H9 (cell line): ENCODE data around the gene MRPL53. TPM values are rescaled to one million over a fixed set of nuclear protein-coding genes. Genes with fewer than 3 reads are reported as not detected.

Experiments
- DNase-seq: peaks from one replicate; pipeline ENCODE4 v3.0.0-alpha.2; 2017
- H2AFZ ChIP-seq: one replicate; pipeline ENCODE4 v1.6.1; 2013; ENCODE audit warnings: mild to moderate bottlenecking, low read length, control low read depth, moderate library complexity
- H2AK5ac ChIP-seq: 2 replicates; pipeline ENCODE4 v1.6.1; 2013; ENCODE audit warnings: low read length, control low read depth, mixed read lengths; ENCODE audit not compliant: insufficient read length
- H2BK120ac ChIP-seq: one replicate; pipeline ENCODE4 v1.6.1; 2013; ENCODE audit warnings: low read depth, mild to moderate bottlenecking, low read length, control low read depth, inconsistent platforms; ENCODE audit not compliant: poor library complexity, severe bottlenecking
- H2BK12ac ChIP-seq: 2 replicates; pipeline ENCODE4 v1.6.1; 2013; ENCODE audit warnings: low read length, control low read depth, mixed read lengths, low read depth; ENCODE audit not compliant: insufficient read length
- H2BK15ac ChIP-seq: 2 replicates; pipeline ENCODE4 v1.6.1; 2013; ENCODE audit warnings: low read depth, low read length, control low read depth
- H2BK20ac ChIP-seq: one replicate; pipeline ENCODE4 v1.6.1; 2013; ENCODE audit warnings: low read depth, mild to moderate bottlenecking, low read length, control low read depth, inconsistent platforms; ENCODE audit not compliant: poor library complexity, severe bottlenecking
- H2BK5ac ChIP-seq: 2 replicates; pipeline ENCODE4 v1.6.1; 2013; ENCODE audit warnings: low read length, control low read depth, mixed read lengths; ENCODE audit not compliant: insufficient read length
- H3K14ac ChIP-seq: 2 replicates; pipeline ENCODE4 v1.6.1; 2013; ENCODE audit warnings: low read length, control low read depth; ENCODE audit not compliant: insufficient read depth
- H3K18ac ChIP-seq: 2 replicates; pipeline ENCODE4 v1.6.1; 2013; ENCODE audit warnings: low read depth, mild to moderate bottlenecking, mixed read lengths, low read length, control low read depth; ENCODE audit not compliant: insufficient read length
- H3K23ac ChIP-seq: 2 replicates; pipeline ENCODE4 v1.6.1; 2013; ENCODE audit warnings: low read length, control low read depth, mixed read lengths, low read depth; ENCODE audit not compliant: insufficient read length
- H3K23me2 ChIP-seq: 2 replicates; pipeline ENCODE4 v1.6.1; 2013; ENCODE audit warnings: low read depth, mild to moderate bottlenecking, mixed read lengths, low read length, control low read depth; ENCODE audit not compliant: insufficient read length, poor library complexity, severe bottlenecking
- H3K27ac ChIP-seq: 2 replicates; pipeline ENCODE4 v1.5.1; 2013; ENCODE audit warnings: low read length, control low read depth, mixed read lengths, low read depth; ENCODE audit not compliant: insufficient read length
- H3K27me3 ChIP-seq: 2 replicates; pipeline ENCODE4 v1.6.1; 2013; ENCODE audit warnings: low read length, control low read depth, inconsistent platforms; ENCODE audit not compliant: insufficient read depth
- H3K4ac ChIP-seq: 2 replicates; pipeline ENCODE4 v1.6.1; 2013; ENCODE audit warnings: low read depth, mild to moderate bottlenecking, control low read depth, inconsistent platforms, low read length, moderate library complexity
- H3K4me1 ChIP-seq: 2 replicates; pipeline ENCODE4 v1.6.1; 2013; ENCODE audit warnings: low read length, control low read depth, inconsistent platforms; ENCODE audit not compliant: insufficient read depth
- H3K4me2 ChIP-seq: 2 replicates; pipeline ENCODE4 v1.6.1; 2013; ENCODE audit warnings: low read length, control low read depth, mixed read lengths; ENCODE audit not compliant: insufficient read length, insufficient read depth
- H3K56ac ChIP-seq: 2 replicates; pipeline ENCODE4 v1.6.1; 2013; ENCODE audit warnings: low read depth, mild to moderate bottlenecking, mixed read lengths, low read length, control low read depth; ENCODE audit not compliant: insufficient read length
- H3K79me1 ChIP-seq: 2 replicates; pipeline ENCODE4 v1.6.1; 2013; ENCODE audit warnings: low read depth, mild to moderate bottlenecking, moderate library complexity, low read length, control low read depth, inconsistent platforms; ENCODE audit not compliant: insufficient read depth, poor library complexity, severe bottlenecking
- H3K79me2 ChIP-seq: 2 replicates; pipeline ENCODE4 v1.6.1; 2013; ENCODE audit warnings: low read length, control low read depth, inconsistent platforms; ENCODE audit not compliant: insufficient read depth
- H3K9ac ChIP-seq: 2 replicates; pipeline ENCODE4 v1.6.1; 2013; ENCODE audit warnings: low read length, control low read depth, mixed read lengths; ENCODE audit not compliant: insufficient read length; ENCODE audit errors: extremely low read depth
- H3K9me3 ChIP-seq: one replicate; pipeline ENCODE4 v1.6.1; 2013; ENCODE audit warnings: low read depth, low read length, inconsistent platforms; ENCODE audit not compliant: control insufficient read depth
- H3T11ph ChIP-seq: one replicate; pipeline ENCODE4 v1.6.1; 2013; ENCODE audit warnings: mild to moderate bottlenecking, low read length, control low read depth, inconsistent platforms
- H4K20me1 ChIP-seq: one replicate; pipeline ENCODE4 v1.6.1; 2013; ENCODE audit not compliant: control insufficient read depth, insufficient read length, insufficient read depth
- H4K5ac ChIP-seq: 2 replicates; pipeline ENCODE4 v1.6.1; 2013; ENCODE audit warnings: low read depth, mild to moderate bottlenecking, mixed read lengths, low read length, control low read depth; ENCODE audit not compliant: insufficient read length
- H4K8ac ChIP-seq: replicated peaks from 2 replicates; pipeline ENCODE4 v1.6.1; 2013; ENCODE audit warnings: low read length, control low read depth, mixed read lengths, low read depth; ENCODE audit not compliant: insufficient read length
- H4K91ac ChIP-seq: 2 replicates; pipeline ENCODE4 v1.6.1; 2013; ENCODE audit warnings: low read depth, mild to moderate bottlenecking, moderate library complexity, mixed read lengths, low read length, control low read depth; ENCODE audit not compliant: insufficient read length
- H3K27ac Mint-ChIP-seq, 3 experiments: 2 replicates in 2 of 3; 3 replicates in 1 of 3; pipeline ENCODE4 v1.8.0; 2020 to 2021; ENCODE audit warnings: mixed read lengths in 3 of 3, mild to moderate bottlenecking in 1 of 3, moderate library complexity in 1 of 3
- H3K27me3 Mint-ChIP-seq: 2 replicates; pipeline ENCODE4 v1.8.0; 2021; ENCODE audit warnings: low read depth, mild to moderate bottlenecking, moderate library complexity, mixed read lengths
- H3K36me3 Mint-ChIP-seq, 3 experiments: 2 replicates in 2 of 3; 3 replicates in 1 of 3; pipeline ENCODE4 v1.8.0; 2020 to 2021; ENCODE audit warnings: low read depth in 3 of 3, mixed read lengths in 3 of 3; ENCODE audit not compliant: insufficient read depth in 1 of 3
- H3K4me1 Mint-ChIP-seq, 2 experiments: 2 replicates each; pipeline ENCODE4 v1.8.0; 2020; ENCODE audit warnings: mixed read lengths in 2 of 2
- H3K4me3 Mint-ChIP-seq, 2 experiments: 2 replicates in 1 of 2; 3 replicates in 1 of 2; pipeline ENCODE4 v1.8.0; 2020 to 2021; ENCODE audit warnings: mild to moderate bottlenecking in 2 of 2, mixed read lengths in 2 of 2, moderate library complexity in 1 of 2
- H3K9me3 Mint-ChIP-seq, 2 experiments: 2 replicates in 1 of 2; 3 replicates in 1 of 2; pipeline ENCODE4 v1.8.0; 2020; ENCODE audit warnings: mild to moderate bottlenecking in 2 of 2, mixed read lengths in 2 of 2, moderate library complexity in 1 of 2
- WGBS: extraction: QIAGEN DNeasy Blood & Tissue Kit; methylation state at CpG from one replicate; pipeline ENCODE4 v1.1.7; 2013; ENCODE audit warnings: missing lambda C conversion rate, low lambda C conversion rate, mixed read lengths; ENCODE audit not compliant: insufficient read length; ENCODE audit errors: extremely low coverage; 5-methylcytosine and 5-hydroxymethylcytosine counted together
- total RNA-seq: library from RNA; stranded (reverse); gene quantifications from 2 replicates; pipeline ENCODE4 v1.2.1, GENCODE V29; 2021
- TF ChIP-seq, protein P1 (sequence below): fragments of 200-600 bp; sonication (generic); conservative IDR thresholded peaks from 3 replicates; pipeline ENCODE4 v1.8.0; 2021; ENCODE audit warnings: antibody characterized with exemption, mild to moderate bottlenecking

The MRPL53 gene
- total RNA-seq, 1 experiment from 2014 or later, result 59.5 TPM

DNA sequence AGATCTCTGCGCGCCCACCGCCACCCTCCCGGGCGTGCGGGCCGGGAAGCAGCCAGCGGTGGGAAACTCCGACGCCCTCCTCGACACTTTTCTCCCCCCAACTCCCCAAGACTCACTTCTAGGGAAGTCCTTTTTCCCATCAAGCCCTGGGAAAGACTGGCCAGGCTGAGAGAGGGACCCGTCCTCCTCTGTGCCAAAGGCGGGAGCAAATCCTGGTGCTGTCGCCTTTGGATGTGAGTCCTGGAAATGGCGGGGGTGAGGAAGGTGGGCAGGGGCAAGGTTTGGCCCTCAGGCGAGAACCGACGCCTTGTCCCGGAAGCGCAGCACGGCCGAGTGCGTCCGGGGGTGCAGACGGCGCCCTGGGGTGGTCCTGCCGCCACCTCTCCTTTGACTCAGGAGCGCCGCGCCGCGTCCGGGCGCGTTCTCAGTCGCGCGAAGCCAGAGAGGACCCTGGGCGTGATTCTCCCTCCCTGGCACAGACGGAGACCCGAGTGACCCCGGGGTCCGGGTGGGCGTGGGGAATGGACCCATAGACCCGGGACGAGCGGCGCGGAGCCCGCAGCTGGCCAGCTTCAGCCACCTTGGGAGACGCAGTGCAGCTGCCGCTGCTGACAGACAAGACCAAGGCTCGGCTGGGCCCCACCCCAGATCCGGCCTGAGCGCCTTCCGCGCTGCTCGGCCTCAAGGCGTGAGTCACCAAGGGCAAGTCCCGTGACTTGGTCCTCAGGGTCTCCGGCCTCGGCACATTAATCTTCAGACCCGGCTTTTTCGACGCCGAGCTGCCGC is 30.4 kb upstream of the MRPL53 start:
- Histone ChIP-seq H3K9ac (no peak overlapping the region), H2AFZ (no peak overlapping the region), H3K79me1 (no peaks in the 10 kb centered on the region), H3K4ac (no peak overlapping the region), H4K8ac (no peak overlapping the region), H4K91ac (no peak overlapping the region), H2BK5ac (no peak overlapping the region), H3K18ac (no peak overlapping the region), H3K4me2 (peak overlapping the region; percentile 54), H3K56ac (no peak overlapping the region), H2AK5ac (no peak overlapping the region), H3K9me3 (no peaks in the 10 kb centered on the region), H3K23ac (no peak overlapping the region), H3K27ac (no peak overlapping the region), H4K20me1 (no peaks in the 10 kb centered on the region), H3K79me2 (no peaks in the 10 kb centered on the region), H3T11ph (no peak overlapping the region), H2BK15ac (no peak overlapping the region), H2BK20ac (no peak overlapping the region), H3K14ac (no peak overlapping the region), H4K5ac (no peak overlapping the region), H3K27me3 (peaks cover 73% of the 10 kb centered on the region), H3K23me2 (peaks cover 35% of the 10 kb centered on the region), H2BK120ac (no peak overlapping the region), H2BK12ac (no peak overlapping the region), H3K4me1 (peaks cover 4% of the 10 kb centered on the region; the same call in 1 of the 2 replicates)
- Mint-ChIP-seq H3K36me3 (peaks cover 24 to 33% (median 24%) of the 10 kb centered on the region in 3 experiments), H3K27ac (no peak overlapping the region), H3K4me1 (peaks cover 56 to 65% of the 10 kb centered on the region in 2 experiments), H3K4me3 (peak overlapping the region; percentile 72 to 85), H3K27me3 (peaks cover 83% of the 10 kb centered on the region), H3K9me3 (peaks cover 3 to 5% of the 10 kb centered on the region in 2 experiments; a peak in 3 of 5 replicates)
- peak; percentile 82 for DNase-seq
- WGBS, result no CpG with 5 or more reads among the region's 67 CpGs
- TF ChIP-seq, protein P1, sequence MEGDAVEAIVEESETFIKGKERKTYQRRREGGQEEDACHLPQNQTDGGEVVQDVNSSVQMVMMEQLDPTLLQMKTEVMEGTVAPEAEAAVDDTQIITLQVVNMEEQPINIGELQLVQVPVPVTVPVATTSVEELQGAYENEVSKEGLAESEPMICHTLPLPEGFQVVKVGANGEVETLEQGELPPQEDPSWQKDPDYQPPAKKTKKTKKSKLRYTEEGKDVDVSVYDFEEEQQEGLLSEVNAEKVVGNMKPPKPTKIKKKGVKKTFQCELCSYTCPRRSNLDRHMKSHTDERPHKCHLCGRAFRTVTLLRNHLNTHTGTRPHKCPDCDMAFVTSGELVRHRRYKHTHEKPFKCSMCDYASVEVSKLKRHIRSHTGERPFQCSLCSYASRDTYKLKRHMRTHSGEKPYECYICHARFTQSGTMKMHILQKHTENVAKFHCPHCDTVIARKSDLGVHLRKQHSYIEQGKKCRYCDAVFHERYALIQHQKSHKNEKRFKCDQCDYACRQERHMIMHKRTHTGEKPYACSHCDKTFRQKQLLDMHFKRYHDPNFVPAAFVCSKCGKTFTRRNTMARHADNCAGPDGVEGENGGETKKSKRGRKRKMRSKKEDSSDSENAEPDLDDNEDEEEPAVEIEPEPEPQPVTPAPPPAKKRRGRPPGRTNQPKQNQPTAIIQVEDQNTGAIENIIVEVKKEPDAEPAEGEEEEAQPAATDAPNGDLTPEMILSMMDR, result peak; percentile 36; the same call in 2 of the 3 replicates
